Esophagus muscularis mucosa (tissue), 4 donors: ENCODE measurements around the gene PACSIN2. TPM values are rescaled to one million over a fixed set of nuclear protein-coding genes. Genes with fewer than 3 reads are reported as not detected.

Source experiments
- DNase-seq: peaks from one replicate; pipeline ENCODE4 v3.0.0-alpha.2; 2017; ENCODE audit errors: extremely low spot score
- H3K27ac ChIP-seq, 4 donors: fragments of 200-600 bp; sonication (generic); replicated peaks in 1 of 4; 1 replicate in 3 of 4; 2 replicates in 1 of 4; pipeline ENCODE4 v1.5.1; 2016 to 2019; ENCODE audit warnings: mild to moderate bottlenecking in 1 of 4
- H3K27me3 ChIP-seq, 4 donors: fragments of 200-600 bp; sonication (generic); one replicate each; pipeline versions ENCODE4 v1.5.1 to v1.6.0; 2016 to 2019
- H3K36me3 ChIP-seq, 4 donors: fragments of 200-600 bp; sonication (generic); one replicate each; pipeline ENCODE4 v1.5.1; 2016 to 2019
- H3K4me1 ChIP-seq, 4 donors: fragments of 200-600 bp; sonication (generic); one replicate each; pipeline ENCODE4 v1.5.1; 2016 to 2019
- H3K4me3 ChIP-seq, 4 donors: fragments of 200-600 bp; sonication (generic); 1 replicate in 2 of 4; 2 replicates in 2 of 4; pipeline ENCODE4 v1.5.1; 2016 to 2019; ENCODE audit warnings: mild to moderate bottlenecking in 4 of 4, moderate library complexity in 1 of 4
- H3K9me3 ChIP-seq, 4 donors: fragments of 200-600 bp; sonication (generic); 1 replicate in 3 of 4; 2 replicates in 1 of 4; pipeline ENCODE4 v1.5.1; 2016 to 2019
- EP300 ChIP-seq: sonication (generic); formaldehyde crosslinking; IDR thresholded peaks from one replicate; pipeline ENCODE4 v1.6.1; 2017; ENCODE audit warnings: antibody characterized with exemption
- POLR2A ChIP-seq: fragments of 450-650 bp; IDR thresholded peaks from one replicate; pipeline ENCODE4 v1.6.1; 2017; ENCODE audit warnings: antibody characterized with exemption, moderate library complexity, mild to moderate bottlenecking, low read depth
- POLR2AphosphoS5 ChIP-seq, 2 donors: sonication (generic); formaldehyde crosslinking; IDR thresholded peaks; one replicate each; pipeline ENCODE4 v1.6.1; 2017; ENCODE audit warnings: antibody characterized with exemption in 2 of 2
- WGBS: methylation state at CpG from one replicate; pipeline ENCODE4 v1.1.5; 2018; 5-methylcytosine and 5-hydroxymethylcytosine counted together
- intact Hi-C: fragments of 100-400 bp; cut with DNase I; formaldehyde crosslinking; loops from one replicate; pipeline ENCODE4 v1.15.1; 2023
- total RNA-seq, 4 donors: library from RNA; depleted of rRNA; stranded (reverse); fragments of >200 nt; gene quantifications; one replicate each; pipeline versions ENCODE4 v1.1.0 to v1.2.1, GENCODE V29; 2016
- TF ChIP-seq, protein P1 (sequence below), 3 experiments: fragments of 200-600 bp in 2 of 3; fragments of 450-650 bp in 1 of 3; sonication (generic) in 2 of 3; IDR thresholded peaks; one replicate each; pipeline ENCODE4 v1.5.1; 2017 to 2019; ENCODE audit warnings: antibody characterized with exemption in 3 of 3, mild to moderate bottlenecking in 2 of 3, moderate library complexity in 1 of 3

PACSIN2 gene
- total RNA-seq, 4 donors from 2014 or later, result 91.1 to 147 (median 116) TPM

DNA sequence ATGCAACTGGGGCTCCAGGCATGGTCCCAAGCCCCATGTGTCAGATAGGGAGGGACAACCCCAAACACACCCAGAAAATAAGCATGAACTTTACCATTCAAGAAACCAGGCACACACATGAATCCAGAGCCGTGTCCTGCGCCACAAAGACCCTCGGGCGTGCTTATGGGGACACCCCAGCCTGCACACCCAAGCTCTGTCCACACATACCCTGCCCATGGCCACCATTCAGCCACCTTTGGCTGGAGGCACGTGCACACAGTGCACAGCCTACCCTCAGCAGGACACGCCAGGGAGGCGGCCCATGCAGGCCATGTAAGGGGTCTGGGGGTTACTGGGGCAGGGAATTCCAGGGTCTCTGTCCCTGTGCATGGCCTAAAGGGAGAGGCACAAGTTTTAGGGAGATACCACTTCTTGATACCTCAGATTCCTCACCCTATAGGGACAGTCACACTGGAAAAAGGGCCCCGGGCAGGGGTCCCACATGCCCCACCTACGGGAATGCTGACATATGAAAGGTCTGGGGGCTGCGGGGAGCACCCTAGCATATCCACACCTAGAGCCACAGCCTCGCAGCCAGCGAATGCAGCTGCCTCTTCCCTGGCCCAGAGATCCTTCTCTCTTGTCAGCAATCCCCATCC, 20.6 kb downstream of the PACSIN2 start:
- no peak for DNase-seq
- WGBS, result 69% methylated on average over 12 of the region's 12 CpGs
- no peaks in the 10 kb centered on the region for H3K27me3 ChIP-seq

DNA sequence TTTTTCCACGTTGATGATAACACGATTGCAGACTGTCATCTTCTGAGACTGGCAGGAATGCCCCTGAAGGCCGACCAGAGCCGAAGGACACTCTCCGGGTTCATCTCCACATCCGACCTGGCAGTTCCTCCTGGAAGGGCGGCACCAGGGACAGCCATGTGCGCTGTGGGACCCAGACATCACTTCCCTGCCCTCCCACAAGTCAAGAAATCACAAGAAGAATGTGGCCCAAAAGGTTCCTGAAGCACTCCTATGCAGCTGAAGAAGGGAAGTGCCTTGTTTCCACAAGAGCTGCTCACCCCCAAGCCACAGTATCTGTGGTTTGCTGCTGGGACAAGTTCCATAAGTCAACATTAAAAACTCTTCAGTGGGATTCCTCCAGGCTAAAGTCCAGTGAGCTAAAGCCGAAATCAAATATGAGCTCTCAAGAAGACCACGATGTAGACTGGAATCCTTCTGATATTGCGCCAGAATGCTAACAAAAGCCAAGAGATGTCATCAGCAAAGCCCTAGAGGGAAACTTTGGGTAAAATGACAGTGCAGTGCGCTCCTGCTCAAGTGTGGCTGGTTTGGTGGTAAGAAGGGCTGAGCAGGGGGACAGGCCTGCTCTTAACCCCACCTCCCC, 21.2 kb downstream of the PACSIN2 start:
- peaks cover 58 to 96% (median 90%) of the 10 kb centered on the region in 4 donors for H3K4me1 ChIP-seq
- H3K4me3 ChIP-seq, result peak overlapping the region; percentile 43 to 62 (median 52)
- H3K27me3 ChIP-seq, result no peaks in the 10 kb centered on the region
- intact Hi-C loops, result loop anchor here (5.0 kb wide), 1 partner anchor 91 kb away; no protein-coding TSS in a partner anchor
- H3K27ac ChIP-seq, result peak overlapping the region; percentile 87 to 95 (median 94)
- TF ChIP-seq POLR2A (no peak), POLR2AphosphoS5 (IDR thresholded peaks at IDR 0.05) (no peak), EP300 (no peak)
- TF ChIP-seq, protein P1, sequence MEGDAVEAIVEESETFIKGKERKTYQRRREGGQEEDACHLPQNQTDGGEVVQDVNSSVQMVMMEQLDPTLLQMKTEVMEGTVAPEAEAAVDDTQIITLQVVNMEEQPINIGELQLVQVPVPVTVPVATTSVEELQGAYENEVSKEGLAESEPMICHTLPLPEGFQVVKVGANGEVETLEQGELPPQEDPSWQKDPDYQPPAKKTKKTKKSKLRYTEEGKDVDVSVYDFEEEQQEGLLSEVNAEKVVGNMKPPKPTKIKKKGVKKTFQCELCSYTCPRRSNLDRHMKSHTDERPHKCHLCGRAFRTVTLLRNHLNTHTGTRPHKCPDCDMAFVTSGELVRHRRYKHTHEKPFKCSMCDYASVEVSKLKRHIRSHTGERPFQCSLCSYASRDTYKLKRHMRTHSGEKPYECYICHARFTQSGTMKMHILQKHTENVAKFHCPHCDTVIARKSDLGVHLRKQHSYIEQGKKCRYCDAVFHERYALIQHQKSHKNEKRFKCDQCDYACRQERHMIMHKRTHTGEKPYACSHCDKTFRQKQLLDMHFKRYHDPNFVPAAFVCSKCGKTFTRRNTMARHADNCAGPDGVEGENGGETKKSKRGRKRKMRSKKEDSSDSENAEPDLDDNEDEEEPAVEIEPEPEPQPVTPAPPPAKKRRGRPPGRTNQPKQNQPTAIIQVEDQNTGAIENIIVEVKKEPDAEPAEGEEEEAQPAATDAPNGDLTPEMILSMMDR (IDR thresholded peaks at IDR 0.05), result no peak
- DNase-seq, result no peak
- 50% methylated on average over 12 of the region's 12 CpGs for WGBS
- no peaks in the 10 kb centered on the region for H3K36me3 ChIP-seq
- H3K9me3 ChIP-seq, result no peaks in the 10 kb centered on the region

More for the DNA sequence above, 20.6 kb downstream of the PACSIN2 start:
- H3K4me1 ChIP-seq, result peaks cover 58 to 93% (median 85%) of the 10 kb centered on the region in 4 donors
- H3K36me3 ChIP-seq, result no peaks in the 10 kb centered on the region
- H3K4me3 ChIP-seq, result peak overlapping the region; percentile 43 to 62 (median 52)
- TF ChIP-seq EP300 (no peak), POLR2AphosphoS5 (IDR thresholded peaks at IDR 0.05) (no peak), POLR2A (no peak)
- TF ChIP-seq, protein P1 (IDR thresholded peaks at IDR 0.05), result no peak
- H3K27ac ChIP-seq, result peak overlapping the region; percentile 87 to 95 (median 94)
- intact Hi-C loops, result loop anchor here (5.0 kb wide), 1 partner anchor 92 kb away; no protein-coding TSS in a partner anchor
- no peaks in the 10 kb centered on the region for H3K9me3 ChIP-seq

DNA sequence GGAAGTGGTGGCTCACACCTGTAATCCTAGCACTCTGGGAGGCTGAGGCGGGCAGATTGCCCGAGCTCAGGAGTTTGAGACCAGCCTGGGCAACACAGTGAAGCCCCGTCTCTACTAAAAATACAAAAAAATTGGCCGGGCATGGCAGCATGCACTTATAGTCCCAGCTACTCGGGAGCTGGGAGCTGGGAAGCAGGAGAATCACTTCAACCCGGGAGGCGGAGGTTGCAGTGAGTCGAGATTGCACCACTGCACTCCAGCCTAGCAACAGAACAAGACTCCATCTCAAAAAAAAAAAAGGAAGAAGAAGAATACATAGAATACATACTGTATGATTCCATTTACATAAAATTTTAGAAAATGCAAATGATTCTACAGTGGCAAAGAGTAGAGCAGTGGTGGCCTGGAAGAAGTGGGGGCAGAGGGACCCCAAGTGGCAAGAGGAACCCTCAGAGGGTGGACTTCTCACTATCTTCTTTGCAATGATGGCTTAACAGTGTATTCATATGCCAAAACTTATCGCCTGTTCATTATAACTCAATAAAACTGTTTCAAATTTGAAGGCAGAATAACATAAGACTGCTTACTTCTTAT, 22.0 kb downstream of the PACSIN2 start:
- H3K9me3 ChIP-seq, result no peaks in the 10 kb centered on the region

DNA sequence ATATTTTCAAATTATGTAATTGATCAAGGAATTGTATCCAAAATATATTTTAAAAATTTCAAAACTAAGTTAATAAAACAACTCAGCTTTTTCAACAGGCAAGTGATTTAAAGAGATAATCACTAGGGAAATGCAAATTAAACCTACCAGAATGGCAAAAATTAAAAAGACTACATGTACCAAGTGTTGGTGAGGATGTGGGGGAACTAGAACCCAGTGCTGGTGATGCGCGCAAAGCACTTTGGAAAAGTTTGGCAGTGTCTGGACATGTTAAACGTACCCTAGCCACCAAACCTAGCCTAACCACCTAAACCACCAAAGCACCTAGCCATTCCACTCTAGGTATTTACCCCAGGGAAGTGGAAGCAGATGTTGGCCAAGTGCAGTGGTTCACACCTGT, 22.9 kb downstream of the PACSIN2 start:
- intact Hi-C loops, result loop anchor here (5.0 kb wide), 1 partner anchor 90 kb away; no protein-coding TSS in a partner anchor
- DNase-seq, result no peak
- H3K36me3 ChIP-seq, result no peaks in the 10 kb centered on the region
- H3K27ac ChIP-seq, result peak overlapping the region in 3 of 4 donors; percentile 87 to 94 (median 93)
- peaks cover 50 to 91% (median 86%) of the 10 kb centered on the region in 4 donors for H3K4me1 ChIP-seq
- no peaks in the 10 kb centered on the region for H3K9me3 ChIP-seq
- H3K27me3 ChIP-seq, result no peaks in the 10 kb centered on the region
- no peak overlapping the region for H3K4me3 ChIP-seq
- WGBS, result 97% methylated on average over 3 of the region's 3 CpGs
- TF ChIP-seq POLR2A, result no peak
- TF ChIP-seq EP300, result no peak
- TF ChIP-seq POLR2AphosphoS5 (IDR thresholded peaks at IDR 0.05), result no peak
- TF ChIP-seq, protein P1 (IDR thresholded peaks at IDR 0.05), result no peak

More for the DNA sequence above, 22.0 kb downstream of the PACSIN2 start:
- H3K27ac ChIP-seq, result peak overlapping the region; percentile 87 to 95 (median 94)
- H3K36me3 ChIP-seq, result no peaks in the 10 kb centered on the region
- no peak for DNase-seq
- no peak for TF ChIP-seq EP300
- TF ChIP-seq POLR2AphosphoS5 (IDR thresholded peaks at IDR 0.05), result no peak
- TF ChIP-seq, protein P1 (IDR thresholded peaks at IDR 0.05), result no peak
- no peak for TF ChIP-seq POLR2A
- 49% methylated on average over 9 of the region's 9 CpGs for WGBS
- H3K4me3 ChIP-seq, result peak overlapping the region; percentile 6 to 62 (median 52)
- no peaks in the 10 kb centered on the region for H3K27me3 ChIP-seq
- intact Hi-C loops, result loop anchor here (5.0 kb wide), 1 partner anchor 91 kb away; no protein-coding TSS in a partner anchor
- H3K4me1 ChIP-seq, result peaks cover 58 to 95% (median 93%) of the 10 kb centered on the region in 4 donors
